Activated T-cell treated with anti-CD3 and anti-CD28 coated beads for 24 hours (primary cell): ENCODE measurements around the gene PPCDC.

ENCODE experiments used
- DNase-seq: peaks from one replicate; pipeline ENCODE4 v3.0.0-alpha.2; 2020; ENCODE audit warnings: low read depth

The PPCDC gene

GRCh38 chr15:75023181-75023871, at the start of gene PPCDC:
PPCDC (plus strand) TSS chr15:75023590; CDS start chr15:75028319, 4,729 bp downstream.
- peak; percentile 93 for DNase-seq

GRCh38 chr15:74976159-74976558, 47.2 kb upstream of the PPCDC start:
- no peak for DNase-seq

GRCh38 chr15:74977599-74977998, 45.8 kb upstream of the PPCDC start:
- no peak for DNase-seq

- DNase-seq, result no peak
These were observed 45.3 kb upstream of the PPCDC start for GRCh38 chr15:74978077-74978476.

GRCh38 chr15:74978503-74978902, 44.9 kb upstream of the PPCDC start:
- DNase-seq, result peak; percentile 28

- DNase-seq, result no peak
These were observed 41.2 kb upstream of the PPCDC start for GRCh38 chr15:74982183-74982582.

GRCh38 chr15:74983725-74984231, 39.6 kb upstream of the PPCDC start:
- DNase-seq, result peak; percentile 46

GRCh38 chr15:74988007-74988800, 35.2 kb upstream of the PPCDC start:
- DNase-seq, result no peak

- no peak for DNase-seq
These were observed 33.9 kb upstream of the PPCDC start for GRCh38 chr15:74989527-74989926.

- no peak for DNase-seq
These were observed 30.8 kb upstream of the PPCDC start for GRCh38 chr15:74992619-74993018.

GRCh38 chr15:74994236-74994635, 29.2 kb upstream of the PPCDC start:
- DNase-seq, result no peak

- DNase-seq, result no peak
These were observed 28.7 kb upstream of the PPCDC start for GRCh38 chr15:74994685-74995084.

- peak; percentile 86 for DNase-seq
These were observed 28.1 kb upstream of the PPCDC start, which contains the start of gene SCAMP5 for GRCh38 chr15:74995182-74995778. SCAMP5 (plus strand) TSS chr15:74995563; CDS start chr15:75011840, 16,277 bp downstream.

GRCh38 chr15:74995779-74996765, 27.3 kb upstream of the PPCDC start:
- DNase-seq, result no peak

GRCh38 chr15:74997141-74997540, 26.2 kb upstream of the PPCDC start:
- no peak for DNase-seq

GRCh38 chr15:74997543-74997942, 25.8 kb upstream of the PPCDC start:
- DNase-seq, result no peak

GRCh38 chr15:75001310-75001709, 22.1 kb upstream of the PPCDC start:
- DNase-seq, result no peak

- DNase-seq, result no peak
These were observed 21.0 kb upstream of the PPCDC start for GRCh38 chr15:75002398-75002797.

GRCh38 chr15:75007216-75007615, 16.2 kb upstream of the PPCDC start:
- no peak for DNase-seq

- no peak for DNase-seq
These were observed 15.2 kb upstream of the PPCDC start for GRCh38 chr15:75008221-75008625.

GRCh38 chr15:75008629-75009326, 14.6 kb upstream of the PPCDC start:
- DNase-seq, result no peak
